GM21423 (cell line): Measurements from ENCODE around the gene KCNC4.

Experiments used
- ATAC-seq: cut with Tn5 transposase; IDR thresholded peaks from one replicate; pipeline ENCODE4 v1.9.1; 2021; ENCODE audit warnings: mild to moderate bottlenecking, moderate library complexity; ENCODE audit not compliant: unreplicated experiment

Gene KCNC4

GRCh38 chr1:110211496-110212168 lies 1.5 kb downstream of the KCNC4 start:
- ATAC-seq = no peak

GRCh38 chr1:110212169-110213142 lies 2.3 kb downstream of the KCNC4 start:
- no peak for ATAC-seq

GRCh38 chr1:110213143-110213540 lies 3.0 kb downstream of the KCNC4 start:
- ATAC-seq = no peak

- ATAC-seq = no peak
Observed at GRCh38 chr1:110214454-110215404, 4.6 kb downstream of the KCNC4 start.

GRCh38 chr1:110215621-110216515 lies 5.8 kb downstream of the KCNC4 start:
- no peak for ATAC-seq

- ATAC-seq = no peak
Observed at GRCh38 chr1:110216844-110217444, 6.8 kb downstream of the KCNC4 start.

GRCh38 chr1:110218137-110218536 lies 8.0 kb downstream of the KCNC4 start:
- ATAC-seq = no peak

GRCh38 chr1:110218739-110219138 lies 8.6 kb downstream of the KCNC4 start:
- ATAC-seq = no peak

- ATAC-seq = no peak
Observed at GRCh38 chr1:110220324-110220723, 10.2 kb downstream of the KCNC4 start.

- no peak for ATAC-seq
Observed at GRCh38 chr1:110221119-110221518, 11.0 kb downstream of the KCNC4 start.

- ATAC-seq = no peak
Observed at GRCh38 chr1:110223127-110223526, 13.0 kb downstream of the KCNC4 start.

- no peak for ATAC-seq
Observed at GRCh38 chr1:110223581-110223980, 13.5 kb downstream of the KCNC4 start.

- ATAC-seq = no peak
Observed at GRCh38 chr1:110224240-110224995, 14.3 kb downstream of the KCNC4 start.

- ATAC-seq = no peak
Observed at GRCh38 chr1:110225212-110225611, 15.1 kb downstream of the KCNC4 start.

GRCh38 chr1:110225756-110226404 lies 15.8 kb downstream of the KCNC4 start:
- no peak for ATAC-seq

GRCh38 chr1:110227774-110228173 lies 17.7 kb downstream of the KCNC4 start:
- no peak for ATAC-seq

GRCh38 chr1:110228381-110228780 lies 18.3 kb downstream of the KCNC4 start:
- ATAC-seq = no peak

GRCh38 chr1:110228869-110229268 lies 18.8 kb downstream of the KCNC4 start:
- no peak for ATAC-seq
